NCI-H146 treated with DMSO at 0.1 percent for 48 hours (cell line): ENCODE results near the gene CHPF.

Experiments
- DNase-seq: peaks from one replicate; lab custom pipeline; 2025; ENCODE audit not compliant: unreplicated experiment; lab: John Stamatoyannopoulos, UW

The CHPF gene

DNA sequence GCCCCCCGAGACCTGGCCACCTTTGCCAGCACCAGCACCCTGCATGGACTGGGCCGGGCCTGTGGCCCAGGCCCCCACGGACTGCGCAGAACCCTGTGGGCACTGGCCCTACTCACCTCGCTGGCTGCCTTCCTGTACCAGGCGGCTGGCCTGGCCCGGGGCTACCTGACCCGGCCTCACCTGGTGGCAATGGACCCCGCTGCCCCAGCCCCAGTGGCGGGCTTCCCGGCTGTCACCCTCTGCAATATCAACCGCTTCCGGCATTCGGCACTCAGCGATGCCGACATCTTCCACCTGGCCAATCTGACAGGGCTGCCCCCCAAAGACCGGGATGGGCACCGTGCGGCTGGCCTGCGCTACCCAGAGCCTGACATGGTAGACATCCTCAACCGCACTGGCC is 28.8 kb downstream of the CHPF start:
- DNase-seq, result no peak

DNA sequence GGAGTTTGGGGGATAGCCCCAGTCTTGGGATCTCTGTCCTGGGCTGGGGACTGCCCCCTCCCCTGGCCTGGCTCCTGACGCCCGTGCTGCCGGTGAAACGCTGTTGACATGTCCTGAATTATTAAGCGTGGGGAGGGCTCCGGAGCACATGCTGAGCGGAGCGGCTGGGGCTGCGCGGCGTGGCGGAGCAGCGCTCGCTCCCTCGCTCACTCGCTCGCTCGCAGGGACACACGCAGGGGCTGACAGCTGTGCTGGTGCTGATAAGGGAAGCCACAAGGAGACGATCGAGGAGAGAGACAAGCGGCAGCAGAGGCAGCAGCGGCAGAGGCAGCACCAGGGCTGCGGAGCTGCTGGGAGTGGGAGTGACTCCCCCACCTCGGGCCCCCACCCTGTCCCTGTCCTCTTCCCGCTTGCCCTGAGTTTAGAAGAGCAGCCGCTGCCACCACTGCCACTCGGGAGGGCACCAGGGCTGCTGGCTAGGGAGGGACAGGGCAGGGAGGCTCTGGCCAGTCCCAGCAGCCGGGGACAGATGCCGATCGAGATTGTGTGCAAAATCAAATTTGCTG is 29.3 kb downstream of the CHPF start, which contains the start of gene ASIC4:
Gene ASIC4, plus strand, starts transcription at position 287 of the 566 bp plus-strand sequence. Its CDS starts 243 bp downstream, at position 530.
- DNase-seq, result no peak

DNA sequence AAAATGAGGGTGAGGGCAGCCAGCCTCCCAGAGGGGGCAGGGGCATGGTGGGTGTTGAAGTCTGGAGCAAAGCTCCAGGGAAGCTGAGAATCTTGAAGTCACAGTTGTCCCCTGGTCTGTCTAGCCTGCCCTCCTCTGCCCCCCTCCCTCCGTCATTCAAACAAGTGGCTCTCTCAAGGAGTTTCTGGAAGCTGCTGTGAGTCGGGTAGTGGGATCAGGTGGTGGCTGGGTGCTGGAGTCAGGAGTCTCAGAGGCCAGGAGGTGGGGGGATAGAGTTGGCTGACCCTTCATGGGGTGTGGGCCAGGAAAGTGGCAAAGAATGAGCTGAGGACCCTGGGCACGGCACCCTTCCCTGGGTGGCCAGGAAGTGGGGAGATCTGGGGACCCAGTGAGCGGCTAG is 29.8 kb downstream of the CHPF start:
- DNase-seq, result no peak

DNA sequence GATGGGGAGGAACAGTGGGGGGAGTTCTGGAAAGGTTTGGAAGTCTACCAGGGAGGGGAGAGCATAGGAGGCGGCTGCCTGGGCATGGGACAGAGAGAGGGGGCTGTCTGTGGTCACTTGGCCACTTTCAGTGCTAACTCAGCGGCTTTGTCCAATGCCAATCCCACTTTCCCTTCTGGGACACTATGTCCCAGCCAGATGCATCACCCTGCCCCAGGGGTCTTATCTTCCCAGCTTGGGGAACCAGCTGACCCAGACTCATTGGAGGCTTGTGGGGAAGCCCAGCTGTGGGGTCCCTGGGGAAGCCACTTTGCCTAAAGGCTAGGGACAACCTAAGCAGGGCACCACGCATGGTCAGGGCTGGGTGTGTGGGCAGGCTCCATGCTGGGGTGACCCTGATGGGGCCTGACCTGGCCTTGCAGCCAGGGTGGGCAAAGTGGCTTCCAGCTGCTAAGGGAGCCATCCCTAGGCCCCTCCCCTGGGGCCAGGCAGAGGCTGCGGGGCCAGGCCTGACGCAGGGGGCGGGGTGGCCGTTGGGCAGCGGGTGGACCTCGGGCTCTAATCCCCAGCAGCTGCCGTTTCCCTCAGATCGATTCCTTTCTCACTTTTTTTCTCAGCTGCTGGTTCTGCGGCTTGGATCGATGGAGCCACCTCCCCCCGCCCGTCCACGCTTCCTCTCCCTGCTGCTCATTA is 30.9 kb downstream of the CHPF start:
- peak; percentile 42 for DNase-seq

DNA sequence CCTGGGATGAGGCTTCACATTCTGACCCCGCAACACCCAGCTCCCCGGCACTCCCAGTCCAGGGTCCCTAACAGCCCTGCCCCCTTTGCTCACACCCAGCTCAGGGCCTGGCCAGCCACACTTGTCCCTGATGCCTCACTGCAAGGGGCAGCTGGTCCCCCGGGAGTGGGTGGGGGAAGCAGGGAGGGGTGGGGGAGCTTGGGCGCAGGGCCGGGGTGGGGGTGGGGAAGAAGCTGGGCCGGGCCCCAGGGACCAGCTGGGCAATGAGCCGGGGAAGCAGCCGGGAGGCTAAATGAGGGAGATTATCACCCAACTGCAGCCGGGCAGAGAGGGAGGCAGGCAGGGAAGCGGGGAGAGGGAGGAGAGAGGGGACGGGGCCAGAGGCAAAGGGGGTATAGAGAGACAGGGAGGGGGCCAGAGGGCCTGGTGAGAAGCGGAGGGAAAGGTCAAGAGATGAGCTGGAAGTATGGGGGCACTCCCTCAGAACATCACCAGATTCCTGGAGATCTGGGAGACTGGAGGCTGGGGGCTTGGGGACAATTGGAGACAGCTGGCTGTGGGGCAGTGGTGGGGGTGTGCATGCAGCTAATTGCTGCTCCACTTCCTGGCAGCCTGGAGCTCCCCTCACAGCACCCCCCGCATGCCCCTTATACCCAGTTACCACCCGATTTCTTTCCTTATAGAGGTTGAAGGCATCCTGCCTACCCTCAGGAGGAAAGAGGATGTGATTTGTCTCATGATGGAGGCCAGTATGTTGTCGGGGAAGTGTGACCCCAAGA is 31.9 kb downstream of the CHPF start:
- no peak for DNase-seq

DNA sequence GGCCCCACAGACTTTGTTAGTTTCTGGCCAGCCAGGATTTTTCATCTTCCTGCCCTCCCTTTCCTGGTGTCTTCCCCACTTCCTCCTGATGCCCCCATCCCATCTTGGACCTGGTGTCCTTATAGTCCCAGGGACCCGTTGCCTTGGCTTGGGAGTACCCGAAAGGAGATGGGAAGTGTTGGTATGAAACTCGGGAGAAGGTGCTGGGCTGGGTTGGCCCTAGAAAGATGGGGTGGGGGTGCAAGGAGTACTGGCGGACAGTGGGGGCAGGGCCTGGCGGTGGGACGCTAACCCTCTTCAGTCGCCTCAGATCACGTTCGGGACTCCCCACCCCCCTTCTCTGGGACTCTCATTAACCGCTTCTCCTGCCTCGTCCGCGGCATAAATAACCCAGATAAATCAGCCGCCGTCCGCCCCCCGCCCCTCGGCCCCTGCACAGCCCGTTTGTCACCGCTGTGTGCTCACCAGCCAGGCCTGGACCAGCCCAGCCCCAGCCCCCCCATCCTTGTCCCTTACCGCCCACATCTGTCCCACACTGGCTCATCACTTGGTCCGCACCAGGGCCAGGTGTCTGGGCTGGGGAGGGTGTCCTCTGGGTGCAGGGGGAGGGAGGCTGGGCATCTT is 33.0 kb downstream of the CHPF start:
- DNase-seq, result no peak

DNA sequence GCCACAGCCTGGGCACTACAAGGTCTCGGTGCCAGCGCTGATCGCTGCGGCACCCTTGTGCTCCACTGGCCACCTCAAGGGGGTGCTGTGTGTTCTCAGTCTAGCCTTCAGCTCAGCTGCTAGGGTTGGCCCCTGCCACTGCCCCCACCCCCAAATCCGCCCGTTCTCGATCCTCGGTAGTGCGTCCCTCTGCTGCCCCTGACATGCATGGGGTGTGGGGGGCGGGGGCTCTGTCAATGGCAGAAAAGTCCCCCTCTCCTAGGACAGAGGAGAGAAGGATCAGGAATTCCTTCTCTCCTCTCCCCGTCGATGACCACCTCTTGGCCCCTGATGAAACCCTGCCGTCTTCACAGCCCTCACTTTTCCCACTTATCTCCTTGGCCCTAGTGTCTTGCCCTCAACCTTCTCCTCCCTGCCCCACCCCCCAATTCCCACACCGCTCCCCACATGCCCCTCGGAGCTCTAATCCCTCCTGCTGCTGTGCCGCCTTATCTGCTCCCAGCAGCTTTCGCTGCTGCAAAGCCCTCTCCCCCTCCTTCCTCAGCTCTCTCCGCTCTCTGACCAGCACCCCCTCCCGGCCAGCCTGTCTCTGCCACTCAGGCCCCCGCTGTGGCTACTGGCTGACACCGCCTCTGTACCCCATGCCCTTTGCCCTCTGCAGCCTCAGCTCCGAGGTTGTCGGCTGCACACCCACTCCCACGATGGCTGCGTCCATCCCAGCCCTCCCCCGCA is 33.7 kb downstream of the CHPF start:
- peak; percentile 17 for DNase-seq

DNA sequence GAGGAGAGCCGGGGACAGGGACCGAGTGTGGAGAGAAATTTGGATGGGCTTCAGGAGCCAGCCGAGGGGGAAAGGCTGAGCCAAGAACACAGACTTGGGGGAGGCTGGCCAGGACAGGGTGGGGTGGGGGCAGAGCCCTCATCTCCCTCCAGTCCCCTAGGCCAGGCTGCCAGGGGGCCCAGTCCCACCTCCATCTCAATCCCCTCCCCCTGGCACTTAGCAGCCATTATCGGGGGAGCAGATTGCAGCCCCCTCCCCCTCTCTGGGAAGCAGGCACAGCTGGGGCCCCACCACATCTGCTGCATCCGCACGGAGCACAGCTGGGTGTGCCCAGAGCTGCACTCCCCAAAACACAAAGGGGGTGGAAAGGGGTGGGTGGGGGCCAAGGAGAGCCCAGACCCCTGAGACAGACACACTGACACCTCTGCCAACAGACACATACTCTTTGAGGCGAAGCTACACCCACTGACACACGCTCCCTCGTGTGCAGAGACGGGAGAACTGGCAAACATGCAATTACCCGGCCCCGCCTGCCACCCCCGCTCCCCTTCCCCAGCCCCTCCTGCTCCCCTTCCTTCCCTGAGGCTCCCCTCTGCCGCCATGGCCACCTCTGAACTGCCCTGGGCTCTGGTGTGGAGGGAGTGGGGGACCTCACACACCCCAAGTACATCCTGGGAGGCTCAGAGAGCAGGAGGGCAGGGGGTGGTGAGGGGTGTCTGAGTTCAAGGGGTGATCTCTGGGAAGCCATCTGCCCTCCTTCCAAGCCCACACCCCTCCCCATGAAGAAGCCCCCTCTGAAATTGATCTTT is 34.4 kb downstream of the CHPF start:
- no peak for DNase-seq

DNA sequence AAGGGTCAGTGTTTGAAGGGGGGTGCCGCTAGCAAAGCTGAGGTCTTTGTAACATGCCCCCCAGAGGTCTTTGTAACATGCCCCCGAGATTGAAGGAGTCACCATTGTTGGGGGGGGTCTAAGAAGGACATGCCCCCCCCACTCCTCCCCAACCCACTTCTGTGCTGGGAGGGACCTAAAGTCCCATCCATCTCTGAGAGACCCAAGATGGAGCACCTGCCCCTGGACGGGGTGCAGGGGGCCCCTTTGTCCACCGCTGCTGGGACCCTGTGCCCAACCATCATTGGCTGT is 35.2 kb downstream of the CHPF start:
- no peak for DNase-seq

DNA sequence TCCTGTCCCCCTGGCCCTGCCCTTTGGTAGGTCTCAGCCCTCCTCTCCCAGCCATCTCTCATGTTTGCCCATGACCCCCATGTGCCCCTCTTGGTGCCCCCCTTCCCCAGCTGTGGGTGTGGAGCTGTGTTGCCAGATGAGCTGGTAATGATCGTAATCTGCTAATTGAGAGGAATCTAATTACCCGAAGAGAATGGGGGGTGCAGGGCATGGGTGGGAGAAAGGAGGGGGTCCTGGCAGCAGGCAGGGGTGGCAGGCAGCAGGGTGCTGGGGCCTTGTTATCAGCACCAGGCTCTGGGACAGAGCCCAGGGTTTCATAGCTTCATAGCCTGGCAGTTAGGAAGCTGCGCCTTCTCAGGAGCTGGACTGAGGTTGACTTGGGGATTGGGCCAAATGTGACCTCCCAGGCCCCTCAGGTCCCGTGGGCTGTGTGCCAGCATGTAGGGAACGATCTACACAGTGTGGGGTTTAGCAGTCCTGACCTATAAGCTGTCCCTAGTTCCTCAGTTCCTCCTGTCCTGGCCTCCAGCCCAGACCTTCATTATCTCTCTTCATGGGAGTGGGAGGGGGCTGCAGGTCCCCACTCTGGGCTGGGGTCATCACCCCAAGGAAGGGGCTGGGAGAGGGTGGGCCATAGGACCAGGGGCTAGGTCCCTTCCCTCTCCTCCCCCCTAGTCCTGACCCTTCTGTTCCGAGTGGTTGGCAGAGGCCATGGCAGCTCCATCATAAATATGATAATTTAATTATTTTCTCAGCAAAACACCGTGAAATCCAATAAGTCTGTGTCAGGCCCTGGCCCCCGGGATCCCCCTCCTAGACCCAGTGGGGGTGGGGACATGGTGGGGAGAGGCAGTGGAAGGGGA is 35.8 kb downstream of the CHPF start:
- no peak for DNase-seq

DNA sequence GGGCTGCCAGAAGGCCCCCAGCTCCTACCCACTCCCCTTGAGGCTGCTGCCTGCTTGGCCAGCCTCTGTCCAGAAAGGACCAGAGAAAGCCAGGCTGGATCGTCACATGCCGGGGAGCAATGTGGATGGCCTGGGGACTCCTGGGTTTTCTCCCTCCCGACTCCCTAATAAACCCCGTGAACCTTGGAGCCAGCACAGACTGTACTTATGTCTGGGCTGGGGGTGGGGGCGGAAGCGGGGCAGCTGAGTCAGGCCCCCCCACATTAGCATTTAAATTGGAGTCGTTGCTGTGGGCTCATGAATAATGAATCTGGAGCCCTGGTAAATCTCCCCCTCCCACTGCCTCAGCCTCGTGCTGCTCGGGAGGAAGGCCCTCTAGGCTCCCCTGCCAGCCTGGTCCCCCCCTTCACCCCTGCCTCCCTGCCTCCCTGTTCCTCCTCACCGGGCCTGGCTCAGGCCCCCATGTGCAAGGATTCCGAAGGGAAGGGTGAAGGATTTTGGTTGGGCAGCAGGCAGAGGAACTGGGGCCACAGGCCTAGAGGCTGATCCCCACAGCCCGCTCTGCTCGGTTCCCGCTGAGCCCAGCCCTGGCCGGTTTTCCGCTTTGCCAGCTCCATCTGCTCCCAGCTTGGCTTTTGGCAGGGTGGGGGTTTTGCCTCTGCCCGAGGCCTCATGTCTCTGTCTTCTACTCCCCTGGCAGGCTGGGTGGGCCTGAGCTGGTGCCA is 36.6 kb downstream of the CHPF start:
- no peak for DNase-seq

DNA sequence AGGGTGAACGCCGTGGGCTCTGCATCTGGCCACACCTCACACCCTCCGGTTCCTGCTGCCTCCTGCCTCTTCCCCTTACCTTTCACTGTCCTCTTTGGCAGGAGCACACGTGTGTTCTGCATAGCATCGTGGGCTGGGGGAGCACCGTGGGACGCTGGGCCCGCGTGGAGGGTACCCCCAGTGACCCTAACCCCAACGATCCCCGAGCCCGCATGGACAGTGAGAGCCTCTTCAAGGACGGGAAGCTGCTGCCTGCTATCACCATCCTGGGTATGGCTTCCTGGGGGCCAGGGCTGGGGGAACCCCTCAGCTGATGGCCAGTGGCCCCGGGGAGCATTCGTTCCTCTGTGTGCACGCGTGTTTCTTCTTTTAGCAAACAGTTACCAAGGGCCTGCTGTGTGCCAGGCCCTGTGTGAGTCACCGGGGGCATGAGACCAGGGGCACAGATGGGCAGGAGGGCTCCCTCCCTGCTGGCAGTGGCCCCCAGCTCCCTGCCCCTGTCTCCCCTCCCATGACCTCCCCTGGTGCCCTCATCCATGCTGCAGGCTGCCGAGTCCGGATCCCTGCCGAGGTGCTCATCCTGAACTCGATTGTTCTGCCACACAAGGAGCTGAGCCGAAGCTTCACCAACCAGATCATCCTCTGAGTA is 37.3 kb downstream of the CHPF start:
- no peak for DNase-seq

DNA sequence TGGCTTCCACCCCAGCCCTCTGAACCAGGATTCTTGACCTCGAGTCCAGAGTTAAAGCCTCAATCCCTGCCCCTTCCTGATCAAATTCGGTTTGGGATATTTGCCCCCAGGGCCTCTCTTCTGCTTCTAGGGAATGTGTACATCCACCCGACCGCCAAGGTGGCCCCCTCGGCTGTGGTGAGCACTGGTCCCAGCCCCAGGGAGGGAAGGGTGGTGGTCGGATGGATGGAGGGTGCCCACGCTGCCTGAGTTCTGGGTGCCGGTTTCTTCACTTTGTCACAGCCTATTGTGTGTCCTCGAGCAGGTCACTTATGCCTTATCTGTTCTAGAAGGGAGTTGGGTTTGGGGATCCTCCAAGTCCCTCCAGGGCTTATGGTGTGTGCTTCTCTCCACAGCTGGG is 38.0 kb downstream of the CHPF start:
- no peak for DNase-seq

DNA sequence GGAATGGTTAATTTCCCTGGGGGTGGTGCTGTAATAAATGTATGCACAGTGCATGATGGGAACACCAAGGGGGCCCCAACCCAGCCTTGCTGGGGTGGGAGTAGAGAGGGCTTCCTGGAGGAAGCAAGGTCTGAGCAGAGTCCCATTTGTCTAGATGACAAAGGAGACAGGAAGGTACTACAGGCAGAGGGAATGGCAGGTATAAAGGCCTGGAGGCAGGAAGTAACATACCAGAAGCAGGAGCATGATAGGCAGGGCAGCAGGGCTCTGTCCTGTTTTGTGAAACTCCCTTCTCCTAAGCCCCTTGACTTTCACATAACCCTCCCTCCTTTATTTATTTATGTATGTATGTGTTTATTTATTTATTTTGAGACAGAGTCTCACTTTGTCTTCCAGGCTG is 41.0 kb downstream of the CHPF start:
- DNase-seq, result no peak

DNA sequence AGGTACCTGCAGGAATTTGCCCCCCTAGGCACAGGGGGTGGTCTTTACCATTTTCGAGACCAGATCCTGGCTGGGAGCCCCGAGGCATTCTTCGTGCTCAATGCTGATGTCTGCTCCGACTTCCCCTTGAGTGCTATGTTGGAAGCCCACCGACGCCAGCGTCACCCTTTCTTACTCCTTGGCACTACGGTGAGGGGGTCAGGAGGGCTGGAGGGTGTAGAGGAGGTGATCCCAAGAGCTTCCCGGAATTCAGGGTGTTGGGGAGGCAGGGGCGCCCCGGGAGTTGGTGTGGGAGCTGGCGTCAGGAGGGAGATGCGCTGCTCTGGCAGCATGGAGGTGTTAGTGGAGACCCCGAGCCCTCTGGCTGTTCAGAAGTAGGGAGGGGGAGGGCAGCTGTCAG is 41.8 kb downstream of the CHPF start:
- DNase-seq, result no peak

DNA sequence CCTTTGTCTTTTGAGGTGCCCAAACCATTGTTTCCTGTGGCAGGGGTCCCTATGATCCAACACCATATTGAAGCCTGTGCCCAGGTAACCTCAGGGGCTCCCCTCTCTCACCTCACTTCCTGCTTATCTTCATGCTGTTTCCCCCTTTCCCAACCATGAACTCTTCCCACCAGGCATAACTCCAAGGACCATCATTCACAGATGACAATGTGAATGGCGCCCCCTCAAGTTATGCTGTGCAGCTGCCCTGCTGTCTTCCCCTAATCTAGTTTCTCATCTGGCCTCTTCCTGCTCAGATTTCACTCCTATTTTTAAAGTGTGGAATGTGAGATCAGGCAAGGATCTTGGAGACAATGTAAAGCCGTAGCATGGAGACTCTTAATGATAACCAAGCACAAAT is 43.5 kb downstream of the CHPF start:
- no peak for DNase-seq

DNA sequence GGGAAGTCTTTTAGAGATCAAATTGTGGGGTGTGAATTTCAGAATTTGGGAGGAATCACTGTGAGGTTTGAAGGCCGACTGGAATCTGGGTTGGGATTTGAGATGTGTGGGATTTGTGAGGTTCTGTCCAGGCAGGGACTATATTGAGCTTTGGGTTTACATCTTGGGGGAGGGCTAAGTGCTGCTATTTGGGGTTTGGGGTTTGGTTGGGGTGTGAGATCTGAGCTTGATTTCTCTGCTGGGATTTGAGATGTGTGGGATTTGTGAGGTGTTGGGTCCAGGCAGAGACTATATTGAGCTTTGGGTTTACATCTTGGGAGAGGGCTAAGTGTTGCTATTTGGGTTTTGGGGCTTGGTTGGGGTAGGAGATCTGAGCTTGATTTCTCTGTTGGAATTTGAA is 44.1 kb downstream of the CHPF start:
- DNase-seq, result no peak

DNA sequence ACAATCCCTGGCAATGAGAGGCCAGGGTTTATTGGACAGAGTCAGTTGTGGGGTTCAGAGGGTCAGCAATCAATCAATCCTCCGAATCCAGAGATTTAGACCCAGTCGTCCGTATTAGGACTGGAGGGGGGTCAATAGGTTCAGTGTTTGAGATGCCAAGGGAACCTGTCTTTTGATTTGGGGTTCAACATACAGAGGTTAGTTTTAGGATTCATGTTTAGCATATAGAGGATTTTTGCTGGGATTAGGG is 44.6 kb downstream of the CHPF start:
- no peak for DNase-seq
